Measurements from ENCODE around the gene UVRAG. TPM values are rescaled to one million over a fixed set of nuclear protein-coding genes. Genes with fewer than 3 reads are reported as not detected.

UVRAG gene
- total RNA-seq, 1 experiment from 2014 or later: 29.5 TPM

GRCh38 chr11:76141901-76142588 lies 327.0 kb downstream of the UVRAG start:
- H3K27me3 ChIP-seq (ENCODE audit: control insufficient read depth, insufficient read depth, low read length): no peaks in the 10 kb centered on the region
- TF ChIP-seq POLR2AphosphoS5 (IDR thresholded peaks at IDR 0.05; ENCODE audit: low read depth, low read length) (no peak), TCF7L2 (IDR thresholded peaks at IDR 0.05; ENCODE audit: low read depth, low read length) (no peak), CTCF (IDR thresholded peaks at IDR 0.05) (no peak), SIN3A (IDR thresholded peaks at IDR 0.05; ENCODE audit: borderline replicate concordance, insufficient read depth, low read depth, low read length) (no peak), REST (IDR thresholded peaks at IDR 0.05; ENCODE audit: insufficient read depth in 1 of 2, low read depth in 2 of 2, low read length in 1 of 2) (no peak)
- ChIA-PET CTCF (no interaction called here), POLR2A (no interaction called here)
- no peaks in the 10 kb centered on the region for H3K9me3 ChIP-seq (ENCODE audit: control insufficient read depth, insufficient read depth, low read depth, low read length)
- no peaks in the 10 kb centered on the region for H3K4me1 ChIP-seq (ENCODE audit: control insufficient read depth, insufficient read depth, low read length)
- DNase-seq (ENCODE audit: low read depth, low spot score) (no peak), ATAC-seq (no peak)
- no peak overlapping the region for H3K27ac ChIP-seq (ENCODE audit: low read length)
- no TSS peak for BruUV-seq (replicated peaks)
- no peak overlapping the region for H3K4me3 ChIP-seq (ENCODE audit: low read depth in 2 of 2, low read length in 2 of 2)
- intact Hi-C loops (cut with micrococcal nuclease; ENCODE audit: unreplicated experiment) (no loop called here), in situ Hi-C loops (cut with HindIII; ENCODE audit: low pct_unique_long_range_greater_than_20kb, low sequenced_read_pairs) (no loop called here)
- no peaks in the 10 kb centered on the region for H3K36me3 ChIP-seq (ENCODE audit: control insufficient read depth, insufficient read depth, low read length)

DNA sequence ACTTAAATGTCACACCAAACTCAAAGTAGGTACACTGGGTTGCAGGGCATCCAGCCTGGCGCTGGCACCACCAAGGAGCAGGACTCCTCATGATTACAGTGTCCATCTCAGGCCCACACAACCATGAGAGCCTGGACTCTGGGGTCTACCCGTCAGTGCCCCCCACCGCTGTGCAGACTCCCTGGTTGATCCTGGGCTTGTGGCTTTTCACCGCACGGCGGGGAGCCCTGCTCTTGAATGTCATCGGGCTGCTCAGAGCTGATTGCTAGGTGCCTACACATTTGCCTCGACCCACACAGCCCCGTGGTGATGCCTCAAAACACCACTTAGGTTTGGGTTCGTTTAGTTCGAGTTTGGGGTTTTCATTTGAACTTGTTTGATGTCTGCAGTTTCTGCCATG lies 328.3 kb downstream of the UVRAG start:
- no peaks in the 10 kb centered on the region for H3K4me1 ChIP-seq (ENCODE audit: control insufficient read depth, insufficient read depth, low read length)
- TF ChIP-seq TCF7L2 (IDR thresholded peaks at IDR 0.05; ENCODE audit: low read depth, low read length): no peak
- no peak for TF ChIP-seq REST (IDR thresholded peaks at IDR 0.05; ENCODE audit: insufficient read depth in 1 of 2, low read depth in 2 of 2, low read length in 1 of 2)
- TF ChIP-seq SIN3A (IDR thresholded peaks at IDR 0.05; ENCODE audit: borderline replicate concordance, insufficient read depth, low read depth, low read length): no peak
- no peak for TF ChIP-seq CTCF (IDR thresholded peaks at IDR 0.05)
- no peak for TF ChIP-seq POLR2AphosphoS5 (IDR thresholded peaks at IDR 0.05; ENCODE audit: low read depth, low read length)
- POLR2A ChIA-PET: no interaction called here
- H3K27me3 ChIP-seq (ENCODE audit: control insufficient read depth, insufficient read depth, low read length): no peaks in the 10 kb centered on the region
- ATAC-seq: no peak
- BruUV-seq (replicated peaks): no TSS peak
- no peaks in the 10 kb centered on the region for H3K36me3 ChIP-seq (ENCODE audit: control insufficient read depth, insufficient read depth, low read length)
- in situ Hi-C loops (cut with HindIII; ENCODE audit: low pct_unique_long_range_greater_than_20kb, low sequenced_read_pairs): no loop called here
- no peaks in the 10 kb centered on the region for H3K9me3 ChIP-seq (ENCODE audit: control insufficient read depth, insufficient read depth, low read depth, low read length)
- intact Hi-C loops (cut with micrococcal nuclease; ENCODE audit: unreplicated experiment): no loop called here
- no peak overlapping the region for H3K4me3 ChIP-seq (ENCODE audit: low read depth in 2 of 2, low read length in 2 of 2)
- H3K27ac ChIP-seq (ENCODE audit: low read length): no peak overlapping the region
- no peak for DNase-seq (ENCODE audit: low read depth, low spot score)
- CTCF ChIA-PET: no interaction called here

Measured in Panc1 (cell line).